ENCODE data around the gene C6orf52.

The C6orf52 gene

DNA sequence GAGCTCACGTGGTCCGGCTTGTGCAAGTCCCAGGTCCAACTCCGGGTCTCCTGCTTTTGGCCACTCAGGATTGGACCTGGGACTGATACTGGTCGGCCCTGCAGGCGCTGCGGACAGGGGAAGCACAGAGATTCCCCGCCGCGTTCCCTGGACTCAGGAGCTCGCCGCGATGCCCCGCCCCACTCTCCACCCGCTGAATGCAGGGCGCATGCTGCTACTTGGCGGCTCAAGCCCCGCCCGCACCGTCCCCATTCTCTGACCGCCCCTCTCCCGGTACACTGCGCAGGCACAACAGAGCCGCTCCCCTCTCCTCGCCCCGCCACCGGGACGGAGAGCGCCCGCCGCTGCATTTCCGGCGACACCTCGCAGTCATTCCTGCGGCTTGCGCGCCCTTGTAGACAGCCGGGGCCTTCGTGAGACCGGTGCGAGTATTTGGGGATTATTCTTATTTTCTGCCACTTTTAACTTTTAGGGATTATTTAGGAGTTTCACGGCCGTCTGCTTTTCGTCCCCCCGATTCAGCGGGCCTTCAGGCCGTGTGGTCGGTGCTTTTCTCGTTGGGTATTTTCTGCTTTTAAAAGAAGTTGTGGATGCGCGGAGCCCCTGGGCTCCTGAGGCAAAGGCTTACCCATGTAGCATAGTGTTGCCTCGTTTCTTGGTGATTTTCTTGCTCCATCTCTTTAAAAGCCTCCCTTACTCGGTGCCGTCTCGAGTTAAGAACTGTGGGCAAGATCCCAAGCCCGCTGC, 28.6 kb upstream of the C6orf52 start, which contains the start of gene TMEM14C (continued):
- TF ChIP-seq ZIC2 (tag by site-specific recombination; IDR thresholded peaks at IDR 0.05) (peak; percentile 67; the same call in 1 of the 2 replicates), ZNF239 (tag by site-specific recombination; IDR thresholded peaks at IDR 0.05) (no peak), PRDM1 (tag by site-specific recombination; IDR thresholded peaks at IDR 0.05) (no peak), ZNF501 (tag by site-specific recombination; IDR thresholded peaks at IDR 0.05) (peak; percentile 73), ZNF48 (tag by site-specific recombination; IDR thresholded peaks at IDR 0.05) (no peak), ZNF792 (tag by site-specific recombination; IDR thresholded peaks at IDR 0.05) (no peak), ZNF169 (tag by site-specific recombination; IDR thresholded peaks at IDR 0.05) (no peak), CTCF (tag by site-specific recombination; IDR thresholded peaks at IDR 0.05) (no peak), ZNF571 (tag by site-specific recombination; IDR thresholded peaks at IDR 0.05) (no peak), ZNF335 (tag by site-specific recombination; conservative IDR thresholded peaks at IDR 0.05) (peak; percentile 88), ZNF660 (tag by site-specific recombination; IDR thresholded peaks at IDR 0.05) (peak; percentile 73), ZNF354C (tag by site-specific recombination; IDR thresholded peaks at IDR 0.05; ENCODE audit: borderline replicate concordance, low read depth) (no peak), ZNF274 (IDR thresholded peaks at IDR 0.05; ENCODE audit: low read length) (no peak), ZNF274 (tag by site-specific recombination; IDR thresholded peaks at IDR 0.05; ENCODE audit: borderline replicate concordance) (no peak), TCF7L2 (IDR thresholded peaks at IDR 0.05; ENCODE audit: borderline replicate concordance, low read depth, low read length) (no peak), SCRT2 (tag by site-specific recombination; IDR thresholded peaks at IDR 0.05) (no peak), ZNF629 (tag by site-specific recombination; IDR thresholded peaks at IDR 0.05) (peak; percentile 39; the same call in 1 of the 2 replicates), ZNF514 (tag by site-specific recombination; IDR thresholded peaks at IDR 0.05) (no peak), ZNF223 (tag by site-specific recombination; IDR thresholded peaks at IDR 0.05) (no peak), ZNF621 (tag by site-specific recombination; IDR thresholded peaks at IDR 0.05) (no peak), ZNF600 (tag by site-specific recombination; IDR thresholded peaks at IDR 0.05) (no peak; the same call in 1 of the 2 replicates), ZNF664 (tag by site-specific recombination; IDR thresholded peaks at IDR 0.05) (no peak), ZNF701 (tag by site-specific recombination; IDR thresholded peaks at IDR 0.05) (no peak), ZBTB8A (tag by site-specific recombination; IDR thresholded peaks at IDR 0.05) (peak; percentile 71), OVOL3 (tag by site-specific recombination; IDR thresholded peaks at IDR 0.05) (no peak), ZFP37 (tag by site-specific recombination; IDR thresholded peaks at IDR 0.05) (no peak; the same call in 1 of the 2 replicates), ZNF2 (tag by site-specific recombination; IDR thresholded peaks at IDR 0.05) (peak; percentile 66; the same call in 1 of the 2 replicates), ZFP69B (tag by site-specific recombination; IDR thresholded peaks at IDR 0.05) (no peak), ZNF324 (tag by site-specific recombination; IDR thresholded peaks at IDR 0.05) (no peak), ZNF416 (tag by site-specific recombination; IDR thresholded peaks at IDR 0.05) (no peak), ZNF670 (tag by site-specific recombination; IDR thresholded peaks at IDR 0.05; ENCODE audit: low read depth) (no peak), ZNF311 (tag by site-specific recombination; IDR thresholded peaks at IDR 0.05; ENCODE audit: borderline replicate concordance) (no peak), ZNF530 (tag by site-specific recombination; IDR thresholded peaks at IDR 0.05; ENCODE audit: low read depth) (no peak), ZNF654 (tag by site-specific recombination; IDR thresholded peaks at IDR 0.05; ENCODE audit: low read depth) (no peak)
- TF ChIP-seq, protein P1, sequence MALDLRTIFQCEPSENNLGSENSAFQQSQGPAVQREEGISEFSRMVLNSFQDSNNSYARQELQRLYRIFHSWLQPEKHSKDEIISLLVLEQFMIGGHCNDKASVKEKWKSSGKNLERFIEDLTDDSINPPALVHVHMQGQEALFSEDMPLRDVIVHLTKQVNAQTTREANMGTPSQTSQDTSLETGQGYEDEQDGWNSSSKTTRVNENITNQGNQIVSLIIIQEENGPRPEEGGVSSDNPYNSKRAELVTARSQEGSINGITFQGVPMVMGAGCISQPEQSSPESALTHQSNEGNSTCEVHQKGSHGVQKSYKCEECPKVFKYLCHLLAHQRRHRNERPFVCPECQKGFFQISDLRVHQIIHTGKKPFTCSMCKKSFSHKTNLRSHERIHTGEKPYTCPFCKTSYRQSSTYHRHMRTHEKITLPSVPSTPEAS (tag by site-specific recombination; IDR thresholded peaks at IDR 0.05): no peak
- TF ChIP-seq, protein P2, sequence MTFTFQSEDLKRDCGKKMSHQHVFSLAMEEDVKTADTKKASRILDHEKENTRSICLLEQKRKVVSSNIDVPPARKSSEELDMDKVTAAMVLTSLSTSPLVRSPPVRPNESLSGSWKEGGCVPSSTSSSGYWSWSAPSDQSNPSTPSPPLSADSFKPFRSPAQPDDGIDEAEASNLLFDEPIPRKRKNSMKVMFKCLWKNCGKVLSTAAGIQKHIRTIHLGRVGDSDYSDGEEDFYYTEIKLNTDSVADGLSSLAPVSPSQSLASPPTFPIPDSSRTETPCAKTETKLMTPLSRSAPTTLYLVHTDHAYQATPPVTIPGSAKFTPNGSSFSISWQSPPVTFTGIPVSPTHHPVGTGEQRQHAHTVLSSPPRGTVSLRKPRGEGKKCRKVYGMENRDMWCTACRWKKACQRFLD (tag by site-specific recombination; IDR thresholded peaks at IDR 0.05): no peak
- TF ChIP-seq, protein P3, sequence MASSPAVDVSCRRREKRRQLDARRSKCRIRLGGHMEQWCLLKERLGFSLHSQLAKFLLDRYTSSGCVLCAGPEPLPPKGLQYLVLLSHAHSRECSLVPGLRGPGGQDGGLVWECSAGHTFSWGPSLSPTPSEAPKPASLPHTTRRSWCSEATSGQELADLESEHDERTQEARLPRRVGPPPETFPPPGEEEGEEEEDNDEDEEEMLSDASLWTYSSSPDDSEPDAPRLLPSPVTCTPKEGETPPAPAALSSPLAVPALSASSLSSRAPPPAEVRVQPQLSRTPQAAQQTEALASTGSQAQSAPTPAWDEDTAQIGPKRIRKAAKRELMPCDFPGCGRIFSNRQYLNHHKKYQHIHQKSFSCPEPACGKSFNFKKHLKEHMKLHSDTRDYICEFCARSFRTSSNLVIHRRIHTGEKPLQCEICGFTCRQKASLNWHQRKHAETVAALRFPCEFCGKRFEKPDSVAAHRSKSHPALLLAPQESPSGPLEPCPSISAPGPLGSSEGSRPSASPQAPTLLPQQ (tag by site-specific recombination; IDR thresholded peaks at IDR 0.05): peak; percentile 20
